ENCODE results near the gene FAM167B.
A peak's percentile ranks its signal among the peaks of the same experiment; 100 is the strongest.

The FAM167B gene

GRCh38 chr1:32221980-32222755, 24.9 kb upstream of the FAM167B start, which contains the start of the genes EIF3I and TMEM234:
TSS of gene EIF3I (plus strand) at chr1:32222407. CDS start at chr1:32222442, 35 bp downstream.
TSS of gene TMEM234 (minus strand) at chr1:32222353. CDS start at chr1:32222322, 31 bp downstream.
- peak in 55 of 56 donors; percentile 47 to 96 (median 86) for DNase-seq

GRCh38 chr1:32223683-32224082, 23.3 kb upstream of the FAM167B start:
- DNase-seq, result no peak

- DNase-seq, result no peak
Observed at GRCh38 chr1:32224285-32224684, 22.7 kb upstream of the FAM167B start.

GRCh38 chr1:32228771-32229170, 18.3 kb upstream of the FAM167B start:
- DNase-seq, result no peak

- no peak for DNase-seq
Observed at GRCh38 chr1:32231843-32232432, 15.1 kb upstream of the FAM167B start.

- no peak for DNase-seq
Observed at GRCh38 chr1:32232558-32233304, 14.3 kb upstream of the FAM167B start.

GRCh38 chr1:32234792-32235191, 12.2 kb upstream of the FAM167B start:
- no peak for DNase-seq

GRCh38 chr1:32239337-32239736, 7.7 kb upstream of the FAM167B start:
- DNase-seq, result peak in 7 of 56 donors; percentile 6 to 36 (median 10)

GRCh38 chr1:32239790-32240139, 7.3 kb upstream of the FAM167B start:
- peak in 2 of 56 donors; percentile 18 to 34 for DNase-seq

GRCh38 chr1:32240140-32240951, 6.7 kb upstream of the FAM167B start:
- peak in 49 of 56 donors; percentile 10 to 80 (median 51) for DNase-seq

GRCh38 chr1:32241001-32241763, 5.8 kb upstream of the FAM167B start:
- DNase-seq, result peak in 47 of 56 donors; percentile 11 to 73 (median 40)

GRCh38 chr1:32242341-32242851, 4.6 kb upstream of the FAM167B start:
- peak in 43 of 56 donors; percentile 2 to 68 (median 33) for DNase-seq

- no peak for DNase-seq
Observed at GRCh38 chr1:32247452-32247851, 430 bp downstream of the FAM167B start.

GRCh38 chr1:32247983-32248889, 1.2 kb downstream of the FAM167B start:
- DNase-seq, result peak in 14 of 56 donors; percentile 3 to 47 (median 8)

- peak in 2 of 56 donors; percentile 7 to 13 for DNase-seq
Observed at GRCh38 chr1:32249831-32250525, 3.0 kb downstream of the FAM167B start.

- DNase-seq, result no peak
Observed at GRCh38 chr1:32250893-32251716, 4.1 kb downstream of the FAM167B start, which contains the start of gene LCK. TSS of gene LCK (plus strand) at chr1:32251265. CDS start at chr1:32274330, 23,065 bp downstream.

Measured in nucleus accumbens (tissue), 56 donors.